ENCODE results near the gene DNAJB7.
A peak's percentile ranks its signal among the peaks of the same experiment; 100 is the strongest.
"Not testable (repeated sequence)": the region's sequence is repeated elsewhere in the genome, so short reads cannot be mapped to it uniquely, and the experiment has no call there.

DNAJB7 gene

DNA sequence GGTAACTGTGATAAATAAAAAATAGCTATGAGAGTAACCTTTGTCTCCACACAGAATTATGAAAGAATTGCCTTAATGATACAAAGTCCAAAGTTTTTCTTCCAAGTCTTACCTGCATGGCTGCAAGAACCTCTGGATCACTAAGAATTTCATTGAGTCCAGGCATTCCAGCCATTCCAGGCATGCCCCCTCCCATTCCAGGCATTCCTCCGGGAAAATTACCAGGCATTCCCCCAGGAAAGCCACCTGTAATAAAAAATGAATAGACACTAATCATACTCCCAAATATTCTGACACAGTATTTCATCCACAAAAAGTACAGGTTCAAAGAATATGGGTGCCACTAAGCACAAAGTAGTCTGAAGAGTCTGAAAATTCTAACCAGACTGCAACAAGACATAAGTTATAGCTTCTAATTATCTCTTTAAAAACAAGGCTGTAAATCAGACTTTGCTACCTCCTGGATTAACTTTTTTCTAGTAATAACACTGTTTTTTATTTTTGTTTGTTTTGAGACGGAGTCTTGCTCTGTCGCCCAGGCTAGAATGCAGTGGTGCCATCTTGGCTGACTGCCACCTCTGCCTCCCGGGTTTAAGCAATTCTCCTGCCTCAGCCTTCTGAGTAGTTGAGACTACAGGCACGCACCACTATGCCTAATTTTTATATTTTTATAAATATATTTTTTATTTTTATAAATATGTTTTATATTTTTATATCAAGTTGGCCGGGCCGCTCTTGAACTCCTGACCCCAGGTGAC, 34.8 kb downstream of the DNAJB7 start:
- TF ChIP-seq, protein P1, sequence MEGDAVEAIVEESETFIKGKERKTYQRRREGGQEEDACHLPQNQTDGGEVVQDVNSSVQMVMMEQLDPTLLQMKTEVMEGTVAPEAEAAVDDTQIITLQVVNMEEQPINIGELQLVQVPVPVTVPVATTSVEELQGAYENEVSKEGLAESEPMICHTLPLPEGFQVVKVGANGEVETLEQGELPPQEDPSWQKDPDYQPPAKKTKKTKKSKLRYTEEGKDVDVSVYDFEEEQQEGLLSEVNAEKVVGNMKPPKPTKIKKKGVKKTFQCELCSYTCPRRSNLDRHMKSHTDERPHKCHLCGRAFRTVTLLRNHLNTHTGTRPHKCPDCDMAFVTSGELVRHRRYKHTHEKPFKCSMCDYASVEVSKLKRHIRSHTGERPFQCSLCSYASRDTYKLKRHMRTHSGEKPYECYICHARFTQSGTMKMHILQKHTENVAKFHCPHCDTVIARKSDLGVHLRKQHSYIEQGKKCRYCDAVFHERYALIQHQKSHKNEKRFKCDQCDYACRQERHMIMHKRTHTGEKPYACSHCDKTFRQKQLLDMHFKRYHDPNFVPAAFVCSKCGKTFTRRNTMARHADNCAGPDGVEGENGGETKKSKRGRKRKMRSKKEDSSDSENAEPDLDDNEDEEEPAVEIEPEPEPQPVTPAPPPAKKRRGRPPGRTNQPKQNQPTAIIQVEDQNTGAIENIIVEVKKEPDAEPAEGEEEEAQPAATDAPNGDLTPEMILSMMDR (conservative IDR thresholded peaks at IDR 0.05; ENCODE audit: low read depth, low read length): no peak
- Histone ChIP-seq H3K79me2 (ENCODE audit: insufficient read depth, low read depth) (no peaks in the 10 kb centered on the region), H3K9ac (no peak overlapping the region), H3K36me3 (ENCODE audit: insufficient read depth) (peaks cover 14% of the 10 kb centered on the region; the same call in 1 of the 2 replicates), H2AFZ (ENCODE audit: low read depth) (no peak overlapping the region), H3K27me3 (ENCODE audit: insufficient read depth, low read depth) (no peaks in the 10 kb centered on the region), H3K4me3 (IDR thresholded peaks at IDR 0.05; ENCODE audit: insufficient read depth, low read depth, low read length) (no peak overlapping the region), H3K27ac (no peak overlapping the region), H3K4me2 (no peak overlapping the region), H4K20me1 (ENCODE audit: insufficient read depth) (no peaks in the 10 kb centered on the region), H3K4me1 (ENCODE audit: low read depth, poor library complexity, severe bottlenecking) (no peaks in the 10 kb centered on the region)

DNA sequence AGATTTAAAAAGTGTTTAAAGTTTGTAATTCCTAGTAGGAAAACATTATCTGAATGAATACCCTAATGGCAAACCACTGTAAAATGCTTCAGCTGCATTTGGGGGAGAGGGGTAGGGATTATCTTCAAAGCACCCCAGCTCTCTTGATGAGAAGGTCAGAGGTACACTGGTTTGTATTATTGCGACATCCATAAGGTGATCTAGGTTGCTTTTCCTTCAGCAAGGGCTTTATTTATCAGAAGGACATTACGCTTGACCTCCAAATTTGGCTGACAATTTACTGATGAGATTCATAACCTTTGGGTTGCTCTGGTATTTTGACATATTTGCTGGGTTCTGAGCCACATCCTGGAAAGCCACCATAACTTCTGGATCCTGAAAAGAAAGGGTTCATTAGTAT, 35.6 kb downstream of the DNAJB7 start:
- H3K4me3 ChIP-seq (IDR thresholded peaks at IDR 0.05; ENCODE audit: insufficient read depth, low read depth, low read length); H2AFZ ChIP-seq (ENCODE audit: low read depth); H4K20me1 ChIP-seq (ENCODE audit: insufficient read depth); H3K4me2 ChIP-seq; H3K4me1 ChIP-seq (ENCODE audit: low read depth, poor library complexity, severe bottlenecking); H3K9ac ChIP-seq; H3K27me3 ChIP-seq (ENCODE audit: insufficient read depth, low read depth); H3K79me2 ChIP-seq (ENCODE audit: insufficient read depth, low read depth); H3K27ac ChIP-seq: not testable (repeated sequence)
- peaks cover 11% of the 10 kb centered on the region; the same call in 1 of the 2 replicates for H3K36me3 ChIP-seq (ENCODE audit: insufficient read depth)

DNA sequence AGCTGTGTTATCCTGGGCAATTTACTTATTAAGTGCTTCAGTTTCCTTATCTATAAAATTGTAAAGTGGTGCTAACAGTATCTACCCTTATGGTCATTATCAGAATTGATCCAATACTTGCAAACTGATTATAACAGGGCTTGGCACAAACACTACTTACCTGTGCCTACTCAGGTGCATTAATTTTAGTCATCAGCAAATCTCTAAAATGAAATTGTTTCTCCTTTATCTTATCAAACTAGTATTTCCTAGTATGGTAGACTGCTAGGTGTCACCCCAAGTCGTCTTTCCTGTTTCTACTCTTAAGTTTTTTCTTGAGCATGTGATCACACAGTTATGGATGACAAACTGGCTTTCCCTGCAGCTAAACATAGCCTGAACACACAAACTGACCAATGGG, 38.5 kb downstream of the DNAJB7 start:
- Histone ChIP-seq H2AFZ (ENCODE audit: low read depth) (no peak overlapping the region), H3K79me2 (ENCODE audit: insufficient read depth, low read depth) (peaks cover 7% of the 10 kb centered on the region), H3K4me3 (IDR thresholded peaks at IDR 0.05; ENCODE audit: insufficient read depth, low read depth, low read length) (no peak overlapping the region), H3K4me1 (ENCODE audit: low read depth, poor library complexity, severe bottlenecking) (peaks cover 8% of the 10 kb centered on the region), H3K9ac (no peak overlapping the region), H4K20me1 (ENCODE audit: insufficient read depth) (no peaks in the 10 kb centered on the region), H3K36me3 (ENCODE audit: insufficient read depth) (no peaks in the 10 kb centered on the region), H3K4me2 (no peak overlapping the region), H3K27me3 (ENCODE audit: insufficient read depth, low read depth) (no peaks in the 10 kb centered on the region), H3K27ac (no peak overlapping the region)
- TF ChIP-seq, protein P1 (conservative IDR thresholded peaks at IDR 0.05; ENCODE audit: low read depth, low read length): no peak

DNA sequence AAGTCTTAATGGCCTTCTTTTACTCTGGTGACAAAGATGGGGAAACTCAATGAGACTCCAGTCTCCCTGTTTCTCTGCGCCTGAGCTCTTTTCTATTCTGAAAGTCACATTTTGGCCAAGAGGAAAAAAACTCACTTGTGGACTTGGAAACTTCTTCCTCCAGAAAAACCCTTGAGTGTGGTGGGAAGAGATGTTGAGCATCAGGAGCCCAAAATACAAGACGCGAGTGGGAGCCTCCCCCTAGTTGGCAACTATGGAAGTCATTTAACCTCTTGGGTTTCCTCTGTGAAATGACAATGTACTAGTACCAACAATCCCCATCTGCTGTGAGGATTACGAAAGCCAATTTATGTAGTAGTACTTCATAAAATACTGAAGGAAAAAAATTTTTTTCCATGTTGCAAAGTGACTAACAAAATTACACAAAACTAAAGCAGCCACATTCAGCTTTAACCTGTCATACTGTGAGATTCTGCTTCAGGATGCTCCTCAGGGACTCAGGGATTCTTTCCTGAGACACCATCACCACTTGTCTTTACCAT, 42.2 kb downstream of the DNAJB7 start:
- TF ChIP-seq, protein P1 (conservative IDR thresholded peaks at IDR 0.05; ENCODE audit: low read depth, low read length): no peak
- no peak overlapping the region for H3K27ac ChIP-seq

More for the DNA sequence above, 42.2 kb downstream of the DNAJB7 start:
- H3K4me3 ChIP-seq (IDR thresholded peaks at IDR 0.05; ENCODE audit: insufficient read depth, low read depth, low read length): no peak overlapping the region
- no peaks in the 10 kb centered on the region for H3K36me3 ChIP-seq (ENCODE audit: insufficient read depth)
- H4K20me1 ChIP-seq (ENCODE audit: insufficient read depth): no peaks in the 10 kb centered on the region
- H3K4me2 ChIP-seq: peak overlapping the region; percentile 49
- H3K4me1 ChIP-seq (ENCODE audit: low read depth, poor library complexity, severe bottlenecking): peaks cover 26% of the 10 kb centered on the region
- no peaks in the 10 kb centered on the region for H3K27me3 ChIP-seq (ENCODE audit: insufficient read depth, low read depth)
- no peak overlapping the region; the same call in 1 of the 2 replicates for H3K9ac ChIP-seq
- peak overlapping the region; percentile 98 for H2AFZ ChIP-seq (ENCODE audit: low read depth)
- H3K79me2 ChIP-seq (ENCODE audit: insufficient read depth, low read depth): peaks cover 39% of the 10 kb centered on the region
